ENCODE measurements around the gene HYAL2.
"Not testable (repeated sequence)": the region's sequence is repeated elsewhere in the genome, so short reads cannot be mapped to it uniquely, and the experiment has no call there.

Gene HYAL2

DNA sequence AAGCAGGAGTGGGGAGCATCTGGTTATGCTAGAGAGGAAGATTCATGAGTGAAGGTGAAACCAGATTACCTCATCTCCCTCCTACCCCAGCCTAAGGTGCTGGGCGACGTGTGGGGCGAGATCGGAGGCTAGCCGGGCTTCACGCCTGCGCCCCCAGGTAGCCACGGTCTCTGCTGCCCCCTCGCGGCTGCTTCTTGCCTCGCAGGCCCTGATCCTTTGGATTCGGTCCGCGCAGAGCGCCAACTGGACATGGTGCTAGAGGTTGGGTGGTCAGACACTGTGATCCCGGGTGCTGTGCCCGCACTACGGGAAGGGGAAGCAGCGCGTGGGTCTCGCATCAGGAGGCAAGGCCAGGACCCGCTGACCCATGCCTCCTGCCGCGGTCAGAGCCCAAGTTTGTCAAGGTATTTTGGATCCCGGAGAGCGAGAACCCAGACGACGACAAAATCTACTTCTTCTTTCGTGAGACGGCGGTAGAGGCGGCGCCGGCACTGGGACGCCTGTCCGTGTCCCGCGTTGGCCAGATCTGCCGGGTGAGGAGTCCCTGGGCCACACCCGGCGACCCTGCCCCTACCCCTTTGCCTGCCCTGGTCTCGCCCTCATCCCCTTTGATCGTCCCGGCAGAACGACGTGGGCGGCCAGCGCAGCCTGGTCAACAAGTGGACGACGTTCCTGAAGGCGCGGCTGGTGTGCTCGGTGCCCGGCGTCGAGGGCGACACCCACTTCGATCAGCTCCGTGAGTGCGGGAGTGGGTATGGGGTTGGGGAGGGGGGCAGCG is 49.4 kb downstream of the HYAL2 start:
- no peaks in the 10 kb centered on the region for H3K36me3 ChIP-seq (ENCODE audit: insufficient read depth, low read length)
- H3K4me1 ChIP-seq (ENCODE audit: insufficient read depth, low read length) = peaks cover 8% of the 10 kb centered on the region
- no peaks in the 10 kb centered on the region for H3K79me2 ChIP-seq (ENCODE audit: insufficient read depth, low read length)
- H3K9ac ChIP-seq (ENCODE audit: low read depth, low read length) = 0 out of 2 replicates have a peak overlapping the region, but pooled peaks have one; percentile 17
- ATAC-seq (ENCODE audit: insufficient read depth, low read depth) (peak; percentile 85), DNase-seq (peak; percentile 74)
- no peak overlapping the region; a peak in 1 of 4 replicates for H3K4me3 ChIP-seq (ENCODE audit: low read depth in 1 of 2, low read length in 2 of 2)
- peaks cover 24% of the 10 kb centered on the region for H3K27me3 ChIP-seq (ENCODE audit: insufficient read depth, low read length, poor library complexity)
- no peak overlapping the region; the same call in 1 of the 2 replicates for H2AFZ ChIP-seq (ENCODE audit: low read depth, low read length)
- no peaks in the 10 kb centered on the region for H3K9me3 ChIP-seq (ENCODE audit: insufficient read depth, low read length, severe bottlenecking)
- peak overlapping the region; percentile 51 for H3K4me2 ChIP-seq (ENCODE audit: insufficient read depth, low read length)
- H4K20me1 ChIP-seq (ENCODE audit: insufficient read depth, low read length) = no peaks in the 10 kb centered on the region
- no peak for TF ChIP-seq EZH2 (IDR thresholded peaks at IDR 0.05; ENCODE audit: borderline replicate concordance, low read depth, low read length, severe bottlenecking)
- TF ChIP-seq, protein P1, sequence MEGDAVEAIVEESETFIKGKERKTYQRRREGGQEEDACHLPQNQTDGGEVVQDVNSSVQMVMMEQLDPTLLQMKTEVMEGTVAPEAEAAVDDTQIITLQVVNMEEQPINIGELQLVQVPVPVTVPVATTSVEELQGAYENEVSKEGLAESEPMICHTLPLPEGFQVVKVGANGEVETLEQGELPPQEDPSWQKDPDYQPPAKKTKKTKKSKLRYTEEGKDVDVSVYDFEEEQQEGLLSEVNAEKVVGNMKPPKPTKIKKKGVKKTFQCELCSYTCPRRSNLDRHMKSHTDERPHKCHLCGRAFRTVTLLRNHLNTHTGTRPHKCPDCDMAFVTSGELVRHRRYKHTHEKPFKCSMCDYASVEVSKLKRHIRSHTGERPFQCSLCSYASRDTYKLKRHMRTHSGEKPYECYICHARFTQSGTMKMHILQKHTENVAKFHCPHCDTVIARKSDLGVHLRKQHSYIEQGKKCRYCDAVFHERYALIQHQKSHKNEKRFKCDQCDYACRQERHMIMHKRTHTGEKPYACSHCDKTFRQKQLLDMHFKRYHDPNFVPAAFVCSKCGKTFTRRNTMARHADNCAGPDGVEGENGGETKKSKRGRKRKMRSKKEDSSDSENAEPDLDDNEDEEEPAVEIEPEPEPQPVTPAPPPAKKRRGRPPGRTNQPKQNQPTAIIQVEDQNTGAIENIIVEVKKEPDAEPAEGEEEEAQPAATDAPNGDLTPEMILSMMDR (IDR thresholded peaks at IDR 0.05; ENCODE audit: borderline replicate concordance, extremely low read depth, low read length, poor library complexity, severe bottlenecking) = peak; percentile 98
- H3K27ac ChIP-seq (ENCODE audit: low read length) = no peak overlapping the region

DNA sequence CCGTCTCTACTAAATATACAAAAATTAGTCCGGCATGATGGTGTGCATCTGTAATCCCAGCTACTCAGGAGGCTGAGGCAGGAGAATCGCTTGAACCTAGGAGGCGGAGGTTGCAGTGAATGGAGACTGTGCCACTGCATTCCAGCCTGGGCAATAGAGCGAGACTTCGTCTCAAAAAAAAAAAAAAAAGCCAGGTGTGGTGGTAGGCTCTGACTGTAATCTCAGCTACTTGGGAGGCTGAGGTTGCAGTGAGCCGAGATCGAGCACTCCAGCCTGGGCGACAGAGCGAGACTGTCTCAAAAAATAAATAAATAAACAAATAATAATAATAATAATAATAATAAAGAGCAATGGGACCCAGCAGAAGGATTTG is 50.0 kb downstream of the HYAL2 start:
- H3K9me3 ChIP-seq (ENCODE audit: insufficient read depth, low read length, severe bottlenecking); H3K79me2 ChIP-seq (ENCODE audit: insufficient read depth, low read length); H2AFZ ChIP-seq (ENCODE audit: low read depth, low read length); ATAC-seq (ENCODE audit: insufficient read depth, low read depth); H3K27ac ChIP-seq (ENCODE audit: low read length); DNase-seq; H3K9ac ChIP-seq (ENCODE audit: low read depth, low read length); H3K36me3 ChIP-seq (ENCODE audit: insufficient read depth, low read length); H3K4me1 ChIP-seq (ENCODE audit: insufficient read depth, low read length); H4K20me1 ChIP-seq (ENCODE audit: insufficient read depth, low read length); H3K4me3 ChIP-seq (ENCODE audit: low read depth in 1 of 2, low read length in 2 of 2): not testable (repeated sequence)
- peak overlapping the region; percentile 51; the same call in 1 of the 2 replicates for H3K4me2 ChIP-seq (ENCODE audit: insufficient read depth, low read length)
- peaks cover 24% of the 10 kb centered on the region for H3K27me3 ChIP-seq (ENCODE audit: insufficient read depth, low read length, poor library complexity)

DNA sequence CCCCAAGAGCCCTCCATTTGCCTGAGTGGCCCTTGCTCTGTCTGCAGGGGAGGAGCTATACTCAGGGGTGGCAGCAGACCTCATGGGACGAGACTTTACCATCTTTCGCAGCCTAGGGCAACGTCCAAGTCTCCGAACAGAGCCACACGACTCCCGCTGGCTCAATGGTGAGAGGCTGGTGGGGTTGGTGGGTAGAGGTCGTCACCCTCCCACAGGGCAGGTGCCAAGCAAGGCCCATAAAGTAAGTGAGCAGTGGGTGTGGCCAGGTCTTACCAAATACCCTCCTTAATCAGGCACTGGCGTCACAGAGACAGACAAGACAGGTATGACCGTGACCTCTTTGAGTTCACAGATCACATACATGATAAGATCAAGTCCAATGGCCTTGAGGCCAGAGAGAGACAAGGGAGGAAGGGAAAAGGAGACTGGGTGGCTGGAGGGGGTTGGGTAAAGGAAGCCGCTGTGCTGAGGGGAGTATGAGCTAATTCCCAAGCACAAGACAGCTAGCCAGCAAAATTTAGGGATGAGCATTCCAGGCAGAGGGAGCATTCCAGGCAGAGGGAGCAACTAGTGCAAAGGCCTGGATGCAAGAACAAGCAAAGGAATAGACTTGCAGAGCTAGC is 51.1 kb downstream of the HYAL2 start:
- Histone ChIP-seq H3K27ac (ENCODE audit: low read length) (no peak overlapping the region), H3K4me2 (ENCODE audit: insufficient read depth, low read length) (no peak overlapping the region), H3K9ac (ENCODE audit: low read depth, low read length) (no peak overlapping the region)

More for the DNA sequence above, 51.1 kb downstream of the HYAL2 start:
- ATAC-seq (ENCODE audit: insufficient read depth, low read depth) (no peak), DNase-seq (no peak)
- no peaks in the 10 kb centered on the region for H3K9me3 ChIP-seq (ENCODE audit: insufficient read depth, low read length, severe bottlenecking)
- no peak overlapping the region for H2AFZ ChIP-seq (ENCODE audit: low read depth, low read length)
- no peaks in the 10 kb centered on the region for H4K20me1 ChIP-seq (ENCODE audit: insufficient read depth, low read length)
- H3K36me3 ChIP-seq (ENCODE audit: insufficient read depth, low read length) = no peaks in the 10 kb centered on the region
- no peak overlapping the region for H3K4me3 ChIP-seq (ENCODE audit: low read depth in 1 of 2, low read length in 2 of 2)
- peaks cover 22% of the 10 kb centered on the region for H3K27me3 ChIP-seq (ENCODE audit: insufficient read depth, low read length, poor library complexity)
- H3K4me1 ChIP-seq (ENCODE audit: insufficient read depth, low read length) = peaks cover 8% of the 10 kb centered on the region
- no peaks in the 10 kb centered on the region for H3K79me2 ChIP-seq (ENCODE audit: insufficient read depth, low read length)
- TF ChIP-seq, protein P1 (IDR thresholded peaks at IDR 0.05; ENCODE audit: borderline replicate concordance, extremely low read depth, low read length, poor library complexity, severe bottlenecking) = no peak
- no peak for TF ChIP-seq EZH2 (IDR thresholded peaks at IDR 0.05; ENCODE audit: borderline replicate concordance, low read depth, low read length, severe bottlenecking)
